Neural cell (in vitro differentiated cells): ENCODE results near the gene BLVRA.

ENCODE experiments used
- CTCF ChIP-seq: fragments of 450-650 bp; IDR thresholded peaks from 2 replicates; pipeline ENCODE4 v1.5.1; 2014; ENCODE audit warnings: antibody characterized with exemption, mild to moderate bottlenecking, moderate library complexity; ENCODE audit not compliant: poor library complexity, severe bottlenecking
- EP300 ChIP-seq: fragments of 450-650 bp; conservative IDR thresholded peaks from 2 replicates; pipeline ENCODE4 v1.6.1; 2014; ENCODE audit warnings: antibody characterized with exemption, mild to moderate bottlenecking, moderate library complexity; ENCODE audit not compliant: poor library complexity, severe bottlenecking
- EZH2 ChIP-seq: fragments of 200-600, 300-800 bp; shearing (Covaris generic), sonication (generic); IDR thresholded peaks from 2 replicates; pipeline ENCODE4 v1.6.1; 2014; ENCODE audit warnings: antibody characterized with exemption, low read length, borderline replicate concordance, mild to moderate bottlenecking; ENCODE audit not compliant: insufficient read depth, poor library complexity, severe bottlenecking
- POLR2AphosphoS5 ChIP-seq: IDR thresholded peaks from 2 replicates; pipeline ENCODE4 v1.6.1; 2012
- RAD21 ChIP-seq: fragments of 450-650 bp; conservative IDR thresholded peaks from 2 replicates; pipeline ENCODE4 v1.6.1; 2014; ENCODE audit warnings: antibody characterized with exemption, mild to moderate bottlenecking, moderate library complexity
- REST ChIP-seq: IDR thresholded peaks from 2 replicates; pipeline ENCODE4 v1.6.1; 2012; ENCODE audit warnings: borderline replicate concordance
- SMC3 ChIP-seq: fragments of 450-650 bp; conservative IDR thresholded peaks from 2 replicates; pipeline ENCODE4 v1.6.1; 2014; ENCODE audit warnings: antibody characterized with exemption, mild to moderate bottlenecking, moderate library complexity; ENCODE audit not compliant: poor library complexity
- TAF1 ChIP-seq: IDR thresholded peaks from 2 replicates; pipeline ENCODE4 v1.6.1; 2012; ENCODE audit warnings: low read depth

GRCh38 chr7:43735802-43736603 is 22.5 kb upstream of the BLVRA start:
- no peak for TF ChIP-seq EP300
- TF ChIP-seq REST, result no peak
- TF ChIP-seq CTCF, result no peak
- no peak for TF ChIP-seq EZH2
- TF ChIP-seq POLR2AphosphoS5, result no peak
- TF ChIP-seq SMC3, result no peak
- no peak for TF ChIP-seq RAD21
- TF ChIP-seq TAF1, result no peak
